ENCODE data around the gene SLC25A51.

GRCh38 chr9:37931592-37931991 is 27.7 kb upstream of the SLC25A51 start:
- TF ChIP-seq CTCF (IDR thresholded peaks at IDR 0.05) (no peak), REST (IDR thresholded peaks at IDR 0.05; ENCODE audit: insufficient read depth in 1 of 2, low read depth in 2 of 2, low read length in 1 of 2) (no peak), POLR2AphosphoS5 (IDR thresholded peaks at IDR 0.05; ENCODE audit: low read depth, low read length) (no peak), SIN3A (IDR thresholded peaks at IDR 0.05; ENCODE audit: borderline replicate concordance, insufficient read depth, low read depth, low read length) (no peak)
